Activated CD8-positive, alpha-beta memory T cell treated with anti-CD3 and anti-CD28 coated beads, Interleukin-2, amount 10 ng/mL, durations not matched to agents 7 days and 5 days (primary cell): ENCODE measurements around the gene MFSD6. TPM values are rescaled to one million over a fixed set of nuclear protein-coding genes. Genes with fewer than 3 reads are reported as not detected.
"Not testable (repeated sequence)": the region's sequence is repeated elsewhere in the genome, so short reads cannot be mapped to it uniquely, and the experiment has no call there.

Experiments
- ATAC-seq: fragments of 150-1000 bp; cut with Tn5 transposase; one replicate; pipeline ENCODE4 v1.10.0; 2021; ENCODE audit warnings: moderate library complexity
- CTCF ChIA-PET: fragments of 350-600 bp; sonication (Branson Sonifier 250); formaldehyde crosslinking; loops from one replicate; lab custom pipeline; 2021; ENCODE audit warnings: antibody characterized with exemption; lab: Charles Lee
- DNase-seq: peaks from one replicate; pipeline ENCODE4 v3.0.0-alpha.2; 2020
- H3K27ac Mint-ChIP-seq: one replicate; pipeline ENCODE4 v1.8.0; 2021; ENCODE audit warnings: mild to moderate bottlenecking, mixed read lengths
- H3K27me3 Mint-ChIP-seq: one replicate; pipeline ENCODE4 v1.8.0; 2021; ENCODE audit warnings: mixed read lengths
- H3K36me3 Mint-ChIP-seq: one replicate; pipeline ENCODE4 v1.8.0; 2021; ENCODE audit warnings: mild to moderate bottlenecking, mixed read lengths
- H3K4me1 Mint-ChIP-seq: one replicate; pipeline ENCODE4 v1.8.0; 2021; ENCODE audit warnings: mixed read lengths
- H3K4me3 Mint-ChIP-seq: one replicate; pipeline ENCODE4 v1.8.0; 2021; ENCODE audit warnings: mild to moderate bottlenecking, moderate library complexity, mixed read lengths
- H3K9me3 Mint-ChIP-seq: one replicate; pipeline ENCODE4 v1.8.0; 2022; ENCODE audit warnings: low read depth, mixed read lengths
- total RNA-seq, 2 experiments: library from RNA; stranded (reverse); gene quantifications; one replicate each; pipeline ENCODE4 v1.2.3, GENCODE V29; 2021

The MFSD6 gene
- total RNA-seq, 2 experiments from 2014 or later = 53.1 to 56.4 TPM

DNA sequence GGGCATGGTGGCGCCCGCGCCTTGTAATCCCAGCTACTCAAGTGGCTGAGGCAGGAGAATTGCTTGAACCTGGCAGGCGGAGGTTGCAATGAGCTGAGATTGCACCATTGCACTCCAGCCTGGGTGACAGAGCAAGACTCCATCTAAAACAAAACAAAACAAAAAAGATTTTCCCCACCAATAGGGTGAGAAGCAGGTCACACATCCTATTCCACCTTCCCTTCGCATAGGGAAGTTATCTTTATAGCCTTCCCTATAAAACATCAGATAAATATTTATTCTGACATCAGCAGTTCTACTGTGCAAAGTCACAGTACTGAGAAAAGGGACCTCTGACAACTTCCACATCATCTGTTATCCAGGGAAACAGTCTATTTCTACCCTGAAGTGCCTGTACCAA lies 101.7 kb downstream of the MFSD6 start:
- CTCF ChIA-PET, H3K27me3 Mint-ChIP-seq, H3K27ac Mint-ChIP-seq, H3K4me1 Mint-ChIP-seq, H3K4me3 Mint-ChIP-seq, ATAC-seq, DNase-seq, H3K9me3 Mint-ChIP-seq: not testable (repeated sequence)
- H3K36me3 Mint-ChIP-seq = peaks cover 34% of the 10 kb centered on the region

- DNase-seq (no peak), ATAC-seq (no peak)
- Mint-ChIP-seq H3K27me3 (no peaks in the 10 kb centered on the region), H3K4me1 (peaks cover 14% of the 10 kb centered on the region), H3K4me3 (no peak overlapping the region), H3K36me3 (peaks cover 27% of the 10 kb centered on the region), H3K27ac (no peak overlapping the region), H3K9me3 (no peaks in the 10 kb centered on the region)
- CTCF ChIA-PET = interaction anchor here (0.7 kb wide), 1 partner anchor 9 kb away, joined by 5 read pairs; no protein-coding TSS in a partner anchor
Observed at GRCh38 chr2:190511104-190511503, 102.9 kb downstream of the MFSD6 start.

DNA sequence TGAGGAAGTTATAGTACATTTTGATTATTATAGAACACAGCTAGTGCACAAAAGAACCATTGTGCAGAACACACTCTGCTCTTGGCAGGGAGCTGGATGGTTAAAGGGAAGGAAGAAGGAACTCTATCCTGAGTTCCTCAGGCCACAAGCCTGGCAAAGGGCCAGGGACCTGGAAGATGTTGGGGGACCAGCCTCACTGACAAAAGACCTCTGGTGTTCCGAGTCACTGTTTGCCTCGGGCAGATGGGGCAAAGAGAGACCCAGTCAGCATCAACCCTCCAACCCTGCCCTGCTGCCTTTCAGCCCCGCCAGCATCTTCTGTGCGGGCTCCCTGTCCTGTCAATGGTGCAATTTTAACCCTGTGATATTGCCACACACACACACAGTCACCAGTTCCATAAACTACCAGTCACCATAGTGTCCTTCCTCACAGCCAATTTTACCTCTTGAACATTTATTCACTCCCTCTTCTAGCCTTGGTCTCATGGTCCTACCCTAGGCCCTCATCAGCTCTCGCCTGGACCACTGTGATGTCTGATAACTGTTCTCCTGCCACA lies 104.5 kb downstream of the MFSD6 start:
- H3K36me3 Mint-ChIP-seq = peaks cover 25% of the 10 kb centered on the region
- CTCF ChIA-PET = no interaction called here
- ATAC-seq = no peak

DNA sequence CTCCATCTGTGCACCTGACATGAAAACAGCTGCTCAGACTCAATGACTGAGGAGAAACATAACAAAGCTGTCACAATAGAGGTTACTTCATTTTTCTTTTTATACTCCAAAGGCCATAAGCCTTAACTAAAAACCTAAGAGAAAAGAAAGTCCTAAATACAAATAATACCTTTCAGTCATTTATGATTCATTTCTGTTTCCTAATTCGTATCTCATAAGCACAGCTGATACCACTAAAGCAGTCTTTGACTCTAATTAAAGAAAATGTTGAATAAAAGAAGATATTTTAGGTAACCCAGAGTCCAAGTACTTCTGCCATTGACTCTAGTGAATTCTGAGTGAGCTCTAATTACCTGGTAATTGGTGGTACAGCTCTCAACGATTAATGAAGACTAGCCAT lies 105.7 kb downstream of the MFSD6 start:
- no peaks in the 10 kb centered on the region for H3K27me3 Mint-ChIP-seq
- H3K4me3 Mint-ChIP-seq = no peak overlapping the region
- H3K27ac Mint-ChIP-seq = no peak overlapping the region
- DNase-seq (no peak), ATAC-seq (no peak)
- H3K9me3 Mint-ChIP-seq = no peaks in the 10 kb centered on the region
- CTCF ChIA-PET = interaction anchor here (1.0 kb wide), 1 partner anchor 95 kb away, joined by 3 read pairs; no protein-coding TSS in a partner anchor
- H3K4me1 Mint-ChIP-seq = peaks cover 17% of the 10 kb centered on the region
- H3K36me3 Mint-ChIP-seq = peaks cover 29% of the 10 kb centered on the region

More for the DNA sequence above, 104.5 kb downstream of the MFSD6 start:
- DNase-seq = no peak
- no peaks in the 10 kb centered on the region for H3K27me3 Mint-ChIP-seq
- H3K27ac Mint-ChIP-seq = no peak overlapping the region
- H3K9me3 Mint-ChIP-seq = no peaks in the 10 kb centered on the region
- peaks cover 17% of the 10 kb centered on the region for H3K4me1 Mint-ChIP-seq
- no peak overlapping the region for H3K4me3 Mint-ChIP-seq

DNA sequence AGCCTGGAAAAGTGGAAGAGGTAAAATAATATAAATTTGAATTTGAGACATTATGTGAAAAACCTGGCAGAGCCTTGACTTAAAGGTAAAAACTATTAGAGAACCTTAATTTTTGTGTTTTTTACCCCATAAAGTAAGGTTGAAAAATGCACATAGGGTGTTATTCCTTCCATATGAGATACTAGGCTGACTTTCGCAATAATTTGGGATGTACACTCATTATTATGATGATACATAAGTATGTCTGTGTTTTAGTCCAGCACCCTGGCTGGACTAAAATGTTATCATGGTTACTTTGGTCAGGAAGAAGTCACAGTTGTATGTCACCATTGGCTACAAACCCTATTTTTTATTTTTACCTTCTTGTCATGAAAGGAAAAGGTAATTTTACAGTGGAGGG lies 106.5 kb downstream of the MFSD6 start:
- Mint-ChIP-seq H3K4me3 (no peak overlapping the region), H3K4me1 (peaks cover 20% of the 10 kb centered on the region), H3K27ac (no peak overlapping the region), H3K27me3 (no peaks in the 10 kb centered on the region), H3K9me3 (no peaks in the 10 kb centered on the region), H3K36me3 (peaks cover 29% of the 10 kb centered on the region)
- CTCF ChIA-PET = interaction anchor here (1.8 kb wide), 1 partner anchor 19 kb away, joined by 3 read pairs; the partner anchor contains the start of gene NEMP2
- no peak for ATAC-seq
- no peak for DNase-seq

GRCh38 chr2:190515687-190516086 lies 107.5 kb downstream of the MFSD6 start:
- Mint-ChIP-seq H3K36me3 (peaks cover 32% of the 10 kb centered on the region), H3K4me3 (no peak overlapping the region), H3K9me3 (no peaks in the 10 kb centered on the region), H3K27me3 (no peaks in the 10 kb centered on the region), H3K4me1 (peaks cover 30% of the 10 kb centered on the region), H3K27ac (peak overlapping the region; percentile 66)
- ATAC-seq (no peak), DNase-seq (no peak)
- CTCF ChIA-PET = interaction anchor here (1.8 kb wide), 1 partner anchor 18 kb away, joined by 3 read pairs; the partner anchor contains the start of gene NEMP2

DNA sequence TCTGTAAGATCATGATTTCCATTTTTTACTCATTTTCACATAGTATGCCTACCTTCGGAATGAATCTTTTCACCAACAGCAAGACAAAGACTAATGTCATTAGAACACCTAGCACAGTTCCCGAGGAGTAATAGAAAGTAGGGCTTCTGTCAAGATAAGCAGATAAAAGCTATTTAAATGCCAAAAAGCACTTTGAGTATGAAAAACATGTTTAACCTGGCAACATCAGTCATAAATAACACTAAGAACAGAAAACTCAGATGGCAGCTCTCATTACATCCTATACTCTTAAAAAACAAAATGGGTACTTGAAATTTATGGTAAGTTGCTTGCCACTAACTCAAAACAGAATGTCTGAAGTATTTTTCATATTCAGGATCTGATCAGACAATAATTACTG lies 109.3 kb downstream of the MFSD6 start:
- H3K36me3 Mint-ChIP-seq = peaks cover 41% of the 10 kb centered on the region

GRCh38 chr2:190519975-190520767 lies 112.0 kb downstream of the MFSD6 start:
- Mint-ChIP-seq H3K4me3 (no peak overlapping the region), H3K9me3 (no peaks in the 10 kb centered on the region), H3K36me3 (peaks cover 45% of the 10 kb centered on the region), H3K4me1 (peaks cover 48% of the 10 kb centered on the region), H3K27ac (peak overlapping the region; percentile 74), H3K27me3 (no peaks in the 10 kb centered on the region)
- ATAC-seq (peak; percentile 91), DNase-seq (peak; percentile 53)
- CTCF ChIA-PET = interaction anchor here (0.7 to 1.1 kb wide), 4 partner anchors 10 to 137 kb away, joined by 3 read pairs; no protein-coding TSS in a partner anchor

More for the DNA sequence above, 109.3 kb downstream of the MFSD6 start:
- Mint-ChIP-seq H3K4me1 (peaks cover 40% of the 10 kb centered on the region), H3K27me3 (no peaks in the 10 kb centered on the region), H3K9me3 (no peaks in the 10 kb centered on the region), H3K27ac (no peak overlapping the region), H3K4me3 (no peak overlapping the region)
- CTCF ChIA-PET = interaction anchor here (1.3 kb wide), 1 partner anchor 70 kb away, joined by 3 read pairs; no protein-coding TSS in a partner anchor
- no peak for ATAC-seq
- DNase-seq = no peak

- no peaks in the 10 kb centered on the region for H3K27me3 Mint-ChIP-seq
- ATAC-seq (no peak), DNase-seq (no peak)
- H3K9me3 Mint-ChIP-seq = no peaks in the 10 kb centered on the region
- CTCF ChIA-PET = no interaction called here
- H3K4me3 Mint-ChIP-seq = no peak overlapping the region
- no peak overlapping the region for H3K27ac Mint-ChIP-seq
- H3K36me3 Mint-ChIP-seq = peaks cover 34% of the 10 kb centered on the region
- H3K4me1 Mint-ChIP-seq = peaks cover 56% of the 10 kb centered on the region
Observed at GRCh38 chr2:190524928-190525327, 116.8 kb downstream of the MFSD6 start.

GRCh38 chr2:190526105-190526750 lies 118.1 kb downstream of the MFSD6 start:
- H3K4me3 Mint-ChIP-seq = no peak overlapping the region
- CTCF ChIA-PET = no interaction called here
- H3K27ac Mint-ChIP-seq = no peak overlapping the region
- no peaks in the 10 kb centered on the region for H3K27me3 Mint-ChIP-seq
- peaks cover 27% of the 10 kb centered on the region for H3K36me3 Mint-ChIP-seq
- ATAC-seq (no peak), DNase-seq (no peak)
- H3K9me3 Mint-ChIP-seq = no peaks in the 10 kb centered on the region
- H3K4me1 Mint-ChIP-seq = peaks cover 55% of the 10 kb centered on the region

DNA sequence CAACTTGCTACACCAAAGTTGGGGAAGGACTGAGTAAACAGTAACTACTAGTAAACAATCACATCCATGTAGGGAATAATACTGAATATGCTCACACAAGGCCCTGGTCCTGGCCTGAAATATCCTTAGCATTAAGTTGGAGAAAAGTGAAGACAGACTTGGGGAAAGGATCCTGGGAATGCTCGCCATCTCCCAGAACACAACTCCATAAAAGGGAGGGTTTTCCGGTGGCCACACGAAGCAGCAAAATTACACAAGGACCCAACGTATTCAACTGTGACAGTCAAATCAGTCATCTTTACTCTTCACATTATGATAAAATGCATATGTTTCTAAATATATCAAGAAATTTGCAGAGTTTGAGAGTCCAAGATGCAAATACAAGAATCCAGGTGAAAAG lies 119.1 kb downstream of the MFSD6 start:
- no peak overlapping the region for H3K27ac Mint-ChIP-seq
- CTCF ChIA-PET = no interaction called here
- no peaks in the 10 kb centered on the region for H3K27me3 Mint-ChIP-seq
- peaks cover 56% of the 10 kb centered on the region for H3K4me1 Mint-ChIP-seq
- peaks cover 22% of the 10 kb centered on the region for H3K36me3 Mint-ChIP-seq
- ATAC-seq = no peak
- no peaks in the 10 kb centered on the region for H3K9me3 Mint-ChIP-seq
- DNase-seq = no peak
- H3K4me3 Mint-ChIP-seq = no peak overlapping the region

- CTCF ChIA-PET = no interaction called here
- no peak for ATAC-seq
- Mint-ChIP-seq H3K27me3 (no peaks in the 10 kb centered on the region), H3K4me3 (no peak overlapping the region), H3K36me3 (peaks cover 16% of the 10 kb centered on the region), H3K9me3 (no peaks in the 10 kb centered on the region), H3K27ac (no peak overlapping the region), H3K4me1 (peaks cover 61% of the 10 kb centered on the region)
- DNase-seq = no peak
Observed at GRCh38 chr2:190527918-190528317, 119.8 kb downstream of the MFSD6 start.

DNA sequence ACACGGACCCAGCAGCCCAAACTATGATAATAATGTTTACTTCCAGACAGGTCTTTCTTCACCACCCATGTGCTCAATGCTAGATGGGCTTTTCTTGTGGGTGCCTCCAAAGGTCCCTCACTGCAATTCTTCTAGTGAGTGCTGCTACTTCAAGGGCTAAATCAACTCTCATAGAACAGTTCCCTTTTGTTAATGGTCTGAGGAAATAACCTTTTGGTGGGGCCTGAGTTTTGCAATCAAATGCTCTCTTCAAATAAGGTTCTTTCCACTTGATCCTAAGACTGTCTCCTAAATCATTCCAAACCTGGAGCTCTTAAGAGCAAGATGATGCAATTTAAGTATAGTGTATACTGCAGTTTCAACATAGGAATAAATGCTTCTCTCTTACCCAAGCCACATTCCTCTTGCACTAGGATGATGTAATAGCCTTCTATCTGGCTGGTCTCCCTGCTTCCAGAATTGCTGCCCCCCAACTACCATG lies 120.4 kb downstream of the MFSD6 start:
- CTCF ChIA-PET = no interaction called here
- no peak for ATAC-seq
- DNase-seq = no peak
- no peak overlapping the region for H3K27ac Mint-ChIP-seq
- H3K4me3 Mint-ChIP-seq = no peak overlapping the region
- no peaks in the 10 kb centered on the region for H3K9me3 Mint-ChIP-seq
- peaks cover 66% of the 10 kb centered on the region for H3K4me1 Mint-ChIP-seq
- peaks cover 12% of the 10 kb centered on the region for H3K36me3 Mint-ChIP-seq
- H3K27me3 Mint-ChIP-seq = no peaks in the 10 kb centered on the region
